ENCODE results near the gene GPX1.
"Not testable (repeated sequence)": the region's sequence is repeated elsewhere in the genome, so short reads cannot be mapped to it uniquely, and the experiment has no call there.

GPX1 gene

GRCh38 chr3:49339581-49339940, 18.6 kb downstream of the GPX1 start:
- Histone ChIP-seq H3K4me2 (ENCODE audit: low read length) (peak overlapping the region; percentile 92), H3K36me3 (ENCODE audit: control insufficient read depth, insufficient read depth, low read length) (no peaks in the 10 kb centered on the region), H3K4me1 (peaks cover 6% of the 10 kb centered on the region), H3K27ac (peak overlapping the region; percentile 91), H3K4me3 (ENCODE audit: low read depth, low read length) (peak overlapping the region; percentile 77), H3K27me3 (ENCODE audit: control insufficient read depth, insufficient read depth, low read length) (no peaks in the 10 kb centered on the region), H2AFZ (peak overlapping the region; percentile 99), H3K79me2 (peaks cover 25% of the 10 kb centered on the region), H3K9ac (peak overlapping the region; percentile 74), H3K9me3 (ENCODE audit: control insufficient read depth, low read length) (no peaks in the 10 kb centered on the region)
- TF ChIP-seq, protein P1, sequence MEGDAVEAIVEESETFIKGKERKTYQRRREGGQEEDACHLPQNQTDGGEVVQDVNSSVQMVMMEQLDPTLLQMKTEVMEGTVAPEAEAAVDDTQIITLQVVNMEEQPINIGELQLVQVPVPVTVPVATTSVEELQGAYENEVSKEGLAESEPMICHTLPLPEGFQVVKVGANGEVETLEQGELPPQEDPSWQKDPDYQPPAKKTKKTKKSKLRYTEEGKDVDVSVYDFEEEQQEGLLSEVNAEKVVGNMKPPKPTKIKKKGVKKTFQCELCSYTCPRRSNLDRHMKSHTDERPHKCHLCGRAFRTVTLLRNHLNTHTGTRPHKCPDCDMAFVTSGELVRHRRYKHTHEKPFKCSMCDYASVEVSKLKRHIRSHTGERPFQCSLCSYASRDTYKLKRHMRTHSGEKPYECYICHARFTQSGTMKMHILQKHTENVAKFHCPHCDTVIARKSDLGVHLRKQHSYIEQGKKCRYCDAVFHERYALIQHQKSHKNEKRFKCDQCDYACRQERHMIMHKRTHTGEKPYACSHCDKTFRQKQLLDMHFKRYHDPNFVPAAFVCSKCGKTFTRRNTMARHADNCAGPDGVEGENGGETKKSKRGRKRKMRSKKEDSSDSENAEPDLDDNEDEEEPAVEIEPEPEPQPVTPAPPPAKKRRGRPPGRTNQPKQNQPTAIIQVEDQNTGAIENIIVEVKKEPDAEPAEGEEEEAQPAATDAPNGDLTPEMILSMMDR (IDR thresholded peaks at IDR 0.05), result no peak

GRCh38 chr3:49333916-49334633, 24.1 kb downstream of the GPX1 start:
- Histone ChIP-seq H3K4me3 (ENCODE audit: low read depth, low read length) (no peak overlapping the region), H3K27ac (no peak overlapping the region), H3K4me1 (peaks cover 5% of the 10 kb centered on the region), H3K4me2 (ENCODE audit: low read length) (no peak overlapping the region), H3K36me3 (ENCODE audit: control insufficient read depth, insufficient read depth, low read length) (no peaks in the 10 kb centered on the region), H3K79me2 (peaks cover 27% of the 10 kb centered on the region), H3K9ac (no peak overlapping the region), H3K27me3 (ENCODE audit: control insufficient read depth, insufficient read depth, low read length) (no peaks in the 10 kb centered on the region), H2AFZ (no peak overlapping the region), H3K9me3 (ENCODE audit: control insufficient read depth, low read length) (no peaks in the 10 kb centered on the region)
- TF ChIP-seq, protein P1 (IDR thresholded peaks at IDR 0.05), result no peak

- H3K27me3 ChIP-seq (ENCODE audit: control insufficient read depth, insufficient read depth, low read length), result no peaks in the 10 kb centered on the region
- H3K4me3 ChIP-seq (ENCODE audit: low read depth, low read length), result no peak overlapping the region
- no peak overlapping the region for H3K9ac ChIP-seq
- H3K4me2 ChIP-seq (ENCODE audit: low read length), result no peak overlapping the region
- H3K4me1 ChIP-seq, result no peaks in the 10 kb centered on the region
- no peak overlapping the region for H2AFZ ChIP-seq
- TF ChIP-seq, protein P1 (IDR thresholded peaks at IDR 0.05), result no peak
- H3K79me2 ChIP-seq, result peaks cover 20% of the 10 kb centered on the region
- no peaks in the 10 kb centered on the region for H3K36me3 ChIP-seq (ENCODE audit: control insufficient read depth, insufficient read depth, low read length)
- H3K9me3 ChIP-seq (ENCODE audit: control insufficient read depth, low read length), result no peaks in the 10 kb centered on the region
- no peak overlapping the region for H3K27ac ChIP-seq
Observed at GRCh38 chr3:49333091-49333490, 25.1 kb downstream of the GPX1 start.

- no peaks in the 10 kb centered on the region for H3K27me3 ChIP-seq (ENCODE audit: control insufficient read depth, insufficient read depth, low read length)
- H3K4me2 ChIP-seq (ENCODE audit: low read length), result no peak overlapping the region
- no peak overlapping the region for H3K9ac ChIP-seq
- no peak overlapping the region for H2AFZ ChIP-seq
- H3K4me1 ChIP-seq, result no peaks in the 10 kb centered on the region
- H3K36me3 ChIP-seq (ENCODE audit: control insufficient read depth, insufficient read depth, low read length), result no peaks in the 10 kb centered on the region
- H3K79me2 ChIP-seq, result peaks cover 25% of the 10 kb centered on the region
- H3K4me3 ChIP-seq (ENCODE audit: low read depth, low read length), result no peak overlapping the region
- H3K9me3 ChIP-seq (ENCODE audit: control insufficient read depth, low read length), result no peaks in the 10 kb centered on the region
- TF ChIP-seq, protein P1 (IDR thresholded peaks at IDR 0.05), result no peak
- H3K27ac ChIP-seq, result no peak overlapping the region
Observed at GRCh38 chr3:49329186-49329585, 29.0 kb downstream of the GPX1 start.

GRCh38 chr3:49328350-49328749, 29.8 kb downstream of the GPX1 start:
- not testable (repeated sequence) for H3K4me1 ChIP-seq; H3K36me3 ChIP-seq (ENCODE audit: control insufficient read depth, insufficient read depth, low read length); H3K27ac ChIP-seq; H3K4me3 ChIP-seq (ENCODE audit: low read depth, low read length); H3K9me3 ChIP-seq (ENCODE audit: control insufficient read depth, low read length); H3K9ac ChIP-seq; H3K4me2 ChIP-seq (ENCODE audit: low read length); H3K27me3 ChIP-seq (ENCODE audit: control insufficient read depth, insufficient read depth, low read length); H2AFZ ChIP-seq
- peaks cover 24% of the 10 kb centered on the region for H3K79me2 ChIP-seq

All from parathyroid adenoma (tissue), 2 donors.